Gastroesophageal sphincter (tissue), 3 donors: Measurements from ENCODE around the gene INVS.

Source experiments
- POLR2A ChIP-seq, 2 donors: fragments of 450-650 bp; IDR thresholded peaks; one replicate each; pipeline ENCODE4 v1.6.1; 2017; ENCODE audit warnings: antibody characterized with exemption in 2 of 2, mild to moderate bottlenecking in 2 of 2, moderate library complexity in 1 of 2
- POLR2AphosphoS5 ChIP-seq: sonication (generic); formaldehyde crosslinking; IDR thresholded peaks from one replicate; pipeline ENCODE4 v1.6.1; 2017; ENCODE audit warnings: antibody characterized with exemption
- TF ChIP-seq, protein P1 (sequence below), 4 experiments: fragments of 200-600 bp in 2 of 4; fragments of 450-650 bp in 2 of 4; sonication (generic) in 1 of 4; IDR thresholded peaks; one replicate each; pipeline ENCODE4 v1.5.1; 2017 to 2019; ENCODE audit warnings: antibody characterized with exemption in 4 of 4, mild to moderate bottlenecking in 2 of 4, moderate library complexity in 2 of 4

GRCh38 chr9:100087218-100087617 lies 11.8 kb upstream of the INVS start:
- TF ChIP-seq POLR2A (IDR thresholded peaks at IDR 0.05) (no peak), POLR2AphosphoS5 (no peak)
- TF ChIP-seq, protein P1, sequence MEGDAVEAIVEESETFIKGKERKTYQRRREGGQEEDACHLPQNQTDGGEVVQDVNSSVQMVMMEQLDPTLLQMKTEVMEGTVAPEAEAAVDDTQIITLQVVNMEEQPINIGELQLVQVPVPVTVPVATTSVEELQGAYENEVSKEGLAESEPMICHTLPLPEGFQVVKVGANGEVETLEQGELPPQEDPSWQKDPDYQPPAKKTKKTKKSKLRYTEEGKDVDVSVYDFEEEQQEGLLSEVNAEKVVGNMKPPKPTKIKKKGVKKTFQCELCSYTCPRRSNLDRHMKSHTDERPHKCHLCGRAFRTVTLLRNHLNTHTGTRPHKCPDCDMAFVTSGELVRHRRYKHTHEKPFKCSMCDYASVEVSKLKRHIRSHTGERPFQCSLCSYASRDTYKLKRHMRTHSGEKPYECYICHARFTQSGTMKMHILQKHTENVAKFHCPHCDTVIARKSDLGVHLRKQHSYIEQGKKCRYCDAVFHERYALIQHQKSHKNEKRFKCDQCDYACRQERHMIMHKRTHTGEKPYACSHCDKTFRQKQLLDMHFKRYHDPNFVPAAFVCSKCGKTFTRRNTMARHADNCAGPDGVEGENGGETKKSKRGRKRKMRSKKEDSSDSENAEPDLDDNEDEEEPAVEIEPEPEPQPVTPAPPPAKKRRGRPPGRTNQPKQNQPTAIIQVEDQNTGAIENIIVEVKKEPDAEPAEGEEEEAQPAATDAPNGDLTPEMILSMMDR (IDR thresholded peaks at IDR 0.05), result no peak
